ENCODE results near the gene KCNJ9. TPM values are rescaled to one million over a fixed set of nuclear protein-coding genes. Genes with fewer than 3 reads are reported as not detected.
A peak's percentile ranks its signal among the peaks of the same experiment; 100 is the strongest.

Gene KCNJ9
- total and polyA plus RNA-seq, 2 of the 13 experiments (the other 11 are each of a cell fraction or from before 2014, with no cell fraction given), result not detected

- TF ChIP-seq, protein P1, sequence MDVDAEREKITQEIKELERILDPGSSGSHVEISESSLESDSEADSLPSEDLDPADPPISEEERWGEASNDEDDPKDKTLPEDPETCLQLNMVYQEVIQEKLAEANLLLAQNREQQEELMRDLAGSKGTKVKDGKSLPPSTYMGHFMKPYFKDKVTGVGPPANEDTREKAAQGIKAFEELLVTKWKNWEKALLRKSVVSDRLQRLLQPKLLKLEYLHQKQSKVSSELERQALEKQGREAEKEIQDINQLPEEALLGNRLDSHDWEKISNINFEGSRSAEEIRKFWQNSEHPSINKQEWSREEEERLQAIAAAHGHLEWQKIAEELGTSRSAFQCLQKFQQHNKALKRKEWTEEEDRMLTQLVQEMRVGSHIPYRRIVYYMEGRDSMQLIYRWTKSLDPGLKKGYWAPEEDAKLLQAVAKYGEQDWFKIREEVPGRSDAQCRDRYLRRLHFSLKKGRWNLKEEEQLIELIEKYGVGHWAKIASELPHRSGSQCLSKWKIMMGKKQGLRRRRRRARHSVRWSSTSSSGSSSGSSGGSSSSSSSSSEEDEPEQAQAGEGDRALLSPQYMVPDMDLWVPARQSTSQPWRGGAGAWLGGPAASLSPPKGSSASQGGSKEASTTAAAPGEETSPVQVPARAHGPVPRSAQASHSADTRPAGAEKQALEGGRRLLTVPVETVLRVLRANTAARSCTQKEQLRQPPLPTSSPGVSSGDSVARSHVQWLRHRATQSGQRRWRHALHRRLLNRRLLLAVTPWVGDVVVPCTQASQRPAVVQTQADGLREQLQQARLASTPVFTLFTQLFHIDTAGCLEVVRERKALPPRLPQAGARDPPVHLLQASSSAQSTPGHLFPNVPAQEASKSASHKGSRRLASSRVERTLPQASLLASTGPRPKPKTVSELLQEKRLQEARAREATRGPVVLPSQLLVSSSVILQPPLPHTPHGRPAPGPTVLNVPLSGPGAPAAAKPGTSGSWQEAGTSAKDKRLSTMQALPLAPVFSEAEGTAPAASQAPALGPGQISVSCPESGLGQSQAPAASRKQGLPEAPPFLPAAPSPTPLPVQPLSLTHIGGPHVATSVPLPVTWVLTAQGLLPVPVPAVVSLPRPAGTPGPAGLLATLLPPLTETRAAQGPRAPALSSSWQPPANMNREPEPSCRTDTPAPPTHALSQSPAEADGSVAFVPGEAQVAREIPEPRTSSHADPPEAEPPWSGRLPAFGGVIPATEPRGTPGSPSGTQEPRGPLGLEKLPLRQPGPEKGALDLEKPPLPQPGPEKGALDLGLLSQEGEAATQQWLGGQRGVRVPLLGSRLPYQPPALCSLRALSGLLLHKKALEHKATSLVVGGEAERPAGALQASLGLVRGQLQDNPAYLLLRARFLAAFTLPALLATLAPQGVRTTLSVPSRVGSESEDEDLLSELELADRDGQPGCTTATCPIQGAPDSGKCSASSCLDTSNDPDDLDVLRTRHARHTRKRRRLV (CRISPR knock-in tag; IDR thresholded peaks at IDR 0.05), result no peak
- TF ChIP-seq KAT2B (IDR thresholded peaks at IDR 0.05; ENCODE audit: borderline replicate concordance, low read depth, low read length), result no peak
- 0 out of 2 replicates have a peak, but pooled peaks have one; percentile 52 for TF ChIP-seq ZNF740 (CRISPR knock-in tag; IDR thresholded peaks at IDR 0.05)
- TF ChIP-seq ZNF790 (CRISPR knock-in tag; IDR thresholded peaks at IDR 0.05; ENCODE audit: borderline replicate concordance), result no peak
- no peak for TF ChIP-seq MTA1 (CRISPR knock-in tag; IDR thresholded peaks at IDR 0.05; ENCODE audit: borderline replicate concordance)
- TF ChIP-seq LCORL (IDR thresholded peaks at IDR 0.05), result no peak
- TF ChIP-seq LCORL (CRISPR knock-in tag; IDR thresholded peaks at IDR 0.05), result peak; percentile 61; the same call in 1 of the 2 replicates
- no peak; the same call in none of the 2 replicates for TF ChIP-seq GATAD2A (CRISPR knock-in tag; IDR thresholded peaks at IDR 0.05)
- no peak for TF ChIP-seq HNRNPLL (IDR thresholded peaks at IDR 0.05; ENCODE audit: low read depth, low read length, poor library complexity, severe bottlenecking)
- TF ChIP-seq ZNF329 (CRISPR knock-in tag; IDR thresholded peaks at IDR 0.05; ENCODE audit: low read depth), result no peak
- TF ChIP-seq MAFF (IDR thresholded peaks at IDR 0.05; ENCODE audit: low read depth, low read length), result no peak
- no peak for TF ChIP-seq ZZZ3 (CRISPR knock-in tag; IDR thresholded peaks at IDR 0.05; ENCODE audit: borderline replicate concordance)
- TF ChIP-seq CENPT (CRISPR knock-in tag; IDR thresholded peaks at IDR 0.05; ENCODE audit: low read depth), result no peak
- peak; percentile 76 for TF ChIP-seq ZNF24 (IDR thresholded peaks at IDR 0.05)
- no peak for TF ChIP-seq TOE1 (CRISPR knock-in tag; IDR thresholded peaks at IDR 0.05)
- TF ChIP-seq SCMH1 (CRISPR knock-in tag; IDR thresholded peaks at IDR 0.05; ENCODE audit: borderline replicate concordance), result no peak
- TF ChIP-seq ZMYM2 (CRISPR knock-in tag; IDR thresholded peaks at IDR 0.05), result no peak
- 0 out of 2 replicates have a peak, but pooled peaks have one; percentile 10 for TF ChIP-seq MIXL1 (CRISPR knock-in tag; IDR thresholded peaks at IDR 0.05)
- no peak for TF ChIP-seq GTF3A (CRISPR knock-in tag; conservative IDR thresholded peaks at IDR 0.05)
- no peak for TF ChIP-seq ZNF484 (CRISPR knock-in tag; IDR thresholded peaks at IDR 0.05; ENCODE audit: borderline replicate concordance, low read depth)
- no peak for TF ChIP-seq CHCHD3 (CRISPR knock-in tag; IDR thresholded peaks at IDR 0.05)
- TF ChIP-seq BHLHE40 (IDR thresholded peaks at IDR 0.05; ENCODE audit: low read length), result no peak
- TF ChIP-seq ZSCAN22 (CRISPR knock-in tag; IDR thresholded peaks at IDR 0.05), result no peak
- peak; percentile 78 for TF ChIP-seq HNF1B (CRISPR knock-in tag; IDR thresholded peaks at IDR 0.05)
- no peak for TF ChIP-seq ATRX (CRISPR knock-in tag; IDR thresholded peaks at IDR 0.05; ENCODE audit: borderline replicate concordance)
Measured at GRCh38 chr1:160053548-160054365, 27.6 kb upstream of the KCNJ9 start (continued).
